Tongue (tissue), 2 donors: ENCODE data around the gene WIPI1. TPM values are rescaled to one million over a fixed set of nuclear protein-coding genes. Genes with fewer than 3 reads are reported as not detected.
"Not testable (repeated sequence)": the region's sequence is repeated elsewhere in the genome, so short reads cannot be mapped to it uniquely, and the experiment has no call there.

Experiments
- DNase-seq: peaks from one replicate; pipeline ENCODE4 v3.0.0-alpha.2; 2015
- total RNA-seq: library from RNA; depleted of rRNA; stranded (reverse); fragments of >200 nt; gene quantifications from one replicate; pipeline ENCODE4 v1.2.3, GENCODE V29; 2014

Gene WIPI1
- total RNA-seq, 1 donor from 2014 or later: 74.3 TPM

GRCh38 chr17:68437979-68438822 lies 19.1 kb downstream of the WIPI1 start:
- no peak for DNase-seq

- peak; percentile 88 for DNase-seq
Observed at GRCh38 chr17:68435876-68436842, 21.1 kb downstream of the WIPI1 start.

GRCh38 chr17:68435361-68435760 lies 21.9 kb downstream of the WIPI1 start:
- DNase-seq: no peak

- DNase-seq: no peak
Observed at GRCh38 chr17:68433911-68434508, 23.3 kb downstream of the WIPI1 start.

GRCh38 chr17:68433211-68433610 lies 24.1 kb downstream of the WIPI1 start:
- no peak for DNase-seq

GRCh38 chr17:68432086-68432864 lies 25.0 kb downstream of the WIPI1 start:
- no peak for DNase-seq

GRCh38 chr17:68431661-68432071 lies 25.6 kb downstream of the WIPI1 start:
- peak; percentile 60 for DNase-seq

GRCh38 chr17:68431045-68431608 lies 26.2 kb downstream of the WIPI1 start:
- no peak for DNase-seq

GRCh38 chr17:68429881-68430280 lies 27.4 kb downstream of the WIPI1 start:
- no peak for DNase-seq

- DNase-seq: no peak
Observed at GRCh38 chr17:68428498-68429172, 28.7 kb downstream of the WIPI1 start.

- no peak for DNase-seq
Observed at GRCh38 chr17:68427575-68427974, 29.7 kb downstream of the WIPI1 start.

- DNase-seq: no peak
Observed at GRCh38 chr17:68425979-68426378, 31.3 kb downstream of the WIPI1 start.

- peak; percentile 46 for DNase-seq
Observed at GRCh38 chr17:68424861-68425260, 32.4 kb downstream of the WIPI1 start.

GRCh38 chr17:68424203-68424602 lies 33.1 kb downstream of the WIPI1 start:
- no peak for DNase-seq

- DNase-seq: no peak
Observed at GRCh38 chr17:68423251-68423650, 34.0 kb downstream of the WIPI1 start.

GRCh38 chr17:68422821-68423220 lies 34.5 kb downstream of the WIPI1 start:
- no peak for DNase-seq

- no peak for DNase-seq
Observed at GRCh38 chr17:68421486-68421885, 35.8 kb downstream of the WIPI1 start.

GRCh38 chr17:68420065-68420464 lies 37.2 kb downstream of the WIPI1 start:
- no peak for DNase-seq

- no peak for DNase-seq
Observed at GRCh38 chr17:68418876-68419275, 38.4 kb downstream of the WIPI1 start.

GRCh38 chr17:68417317-68417716 lies 40.0 kb downstream of the WIPI1 start:
- no peak for DNase-seq

- DNase-seq: not testable (repeated sequence)
Observed at GRCh38 chr17:68414901-68415300, 42.4 kb downstream of the WIPI1 start.
